ENCODE measurements around the gene PRSS53.

- no peak for TF ChIP-seq ZNF274 (IDR thresholded peaks at IDR 0.05; ENCODE audit: low read depth, low read length)
- TF ChIP-seq YY1 (IDR thresholded peaks at IDR 0.05; ENCODE audit: insufficient read depth, insufficient read length): no peak
- TF ChIP-seq SUZ12 (IDR thresholded peaks at IDR 0.05; ENCODE audit: extremely low read depth, insufficient read depth, insufficient read length): no peak
Measured at GRCh38 chr16:31085411-31085810, 3.3 kb downstream of the PRSS53 start.
